HepG2 (cell line): ENCODE results near the gene PLXNB2. TPM values are rescaled to one million over a fixed set of nuclear protein-coding genes. Genes with fewer than 3 reads are reported as not detected.

Source experiments
- ATF7 ChIP-seq, 2 experiments: fragments of 450-650 bp in 1 of 2; sonication (generic) in 1 of 2; formaldehyde crosslinking in 1 of 2; IDR thresholded peaks; 2 replicates each; pipeline versions ENCODE4 v1.4.0 to v1.6.1; 2016 to 2020; ENCODE audit warnings: antibody characterized with exemption in 1 of 2, mild to moderate bottlenecking in 1 of 2, missing genetic modification reagents in 1 of 2
- CENPX ChIP-seq: sonication (generic); formaldehyde crosslinking; IDR thresholded peaks from 2 replicates; pipeline ENCODE4 v1.9.0; 2021; ENCODE audit warnings: mild to moderate bottlenecking, missing genetic modification reagents, moderate library complexity
- CTCF ChIP-seq: sonication (generic); formaldehyde crosslinking; IDR thresholded peaks from 2 replicates; pipeline ENCODE4 v1.5.0; 2020; ENCODE audit warnings: mild to moderate bottlenecking, missing genetic modification reagents, moderate library complexity
- FUBP1 ChIP-seq: sonication (generic); formaldehyde crosslinking; IDR thresholded peaks from 2 replicates; pipeline ENCODE4 v1.5.1; 2020; ENCODE audit warnings: missing genetic modification reagents, mild to moderate bottlenecking, borderline replicate concordance
- GABPA ChIP-seq, 2 experiments: IDR thresholded peaks; 2 replicates each; pipeline ENCODE4 v1.6.1; 2011 to 2016; ENCODE audit warnings: low read depth in 2 of 2, low read length in 1 of 2, missing biosample characterization in 1 of 2, missing genetic modification characterization in 1 of 2
- JUN ChIP-seq: sonication (generic); formaldehyde crosslinking; IDR thresholded peaks from 2 replicates; pipeline ENCODE4 v1.4.0; 2020; ENCODE audit warnings: mild to moderate bottlenecking, missing genetic modification reagents
- MATR3 ChIP-seq: sonication (generic); formaldehyde crosslinking; IDR thresholded peaks from 2 replicates; pipeline ENCODE4 v1.4.0; 2020; ENCODE audit warnings: missing genetic modification reagents
- TBX2 ChIP-seq: sonication (generic); formaldehyde crosslinking; IDR thresholded peaks from 2 replicates; pipeline ENCODE4 v1.5.0; 2020; ENCODE audit warnings: missing genetic modification reagents, mild to moderate bottlenecking, borderline replicate concordance
- TRAFD1 ChIP-seq: sonication (generic); formaldehyde crosslinking; IDR thresholded peaks from 2 replicates; pipeline ENCODE4 v1.5.1; 2020; ENCODE audit warnings: missing genetic modification reagents, mild to moderate bottlenecking, borderline replicate concordance
- ZBTB39 ChIP-seq: sonication (generic); formaldehyde crosslinking; IDR thresholded peaks from 2 replicates; pipeline ENCODE4 v1.5.0; 2020; ENCODE audit warnings: missing genetic modification reagents
- ZFP62 ChIP-seq: sonication (generic); formaldehyde crosslinking; IDR thresholded peaks from 2 replicates; pipeline ENCODE4 v1.4.0; 2020; ENCODE audit warnings: missing genetic modification reagents
- ZFP90 ChIP-seq: sonication (generic); formaldehyde crosslinking; IDR thresholded peaks from 2 replicates; pipeline ENCODE4 v1.8.0; 2022; ENCODE audit warnings: missing genetic modification reagents, mild to moderate bottlenecking, inconsistent platforms, borderline replicate concordance
- ZFYVE20 ChIP-seq: sonication (generic); formaldehyde crosslinking; IDR thresholded peaks from 2 replicates; pipeline ENCODE4 v1.8.0; 2023; ENCODE audit warnings: low read depth, mild to moderate bottlenecking, moderate library complexity, missing genetic modification reagents, borderline replicate concordance
- ZNF598 ChIP-seq: sonication (generic); formaldehyde crosslinking; IDR thresholded peaks from 2 replicates; pipeline ENCODE4 v1.5.1; 2020; ENCODE audit warnings: mild to moderate bottlenecking, missing genetic modification reagents, borderline replicate concordance
- ZNF614 ChIP-seq: IDR thresholded peaks from 2 replicates; pipeline ENCODE4 v1.6.1; 2018; ENCODE audit warnings: missing biosample characterization, missing genetic modification reagents, inconsistent platforms, borderline replicate concordance
- ZNF746 ChIP-seq: sonication (generic); formaldehyde crosslinking; IDR thresholded peaks from 2 replicates; pipeline ENCODE4 v1.8.0; 2022; ENCODE audit warnings: mild to moderate bottlenecking, missing genetic modification reagents
- polyA plus RNA-seq, 8 experiments: library from polyadenylated mRNA; depleted of rRNA in 3 of 8; stranded (reverse) in 7 of 8; unstranded in 1 of 8; fragments of >200 nt; fragmentation: Illumina TruSeq in 4 of 8; extraction: Trizol in 4 of 8; gene quantifications; 2 replicates each; pipeline versions ENCODE4 v1.2.1 to v1.2.3, GENCODE V29; 2011 to 2016; ENCODE audit warnings: low read depth in 4 of 8, missing spikeins in 1 of 8, mixed read lengths in 1 of 8; ENCODE audit not compliant: insufficient read depth in 1 of 8
- total RNA-seq, 5 experiments: library from RNA; depleted of rRNA; stranded (reverse); fragments of >200 nt; fragmentation: Illumina TruSeq; extraction: Trizol; gene quantifications; 2 replicates each; pipeline ENCODE4 v1.2.3, GENCODE V29; 2016; ENCODE audit warnings: low read depth in 1 of 5
- TF ChIP-seq, protein P1 (sequence below): sonication (generic); formaldehyde crosslinking; IDR thresholded peaks from 2 replicates; pipeline ENCODE4 v1.8.0; 2022; ENCODE audit warnings: mild to moderate bottlenecking, missing genetic modification reagents; ENCODE audit not compliant: insufficient replicate concordance

The PLXNB2 gene
- total and polyA plus RNA-seq, 2 of the 13 experiments (the other 11 are each of a cell fraction or from before 2014, with no cell fraction given): 32.6 to 68.9 TPM

DNA sequence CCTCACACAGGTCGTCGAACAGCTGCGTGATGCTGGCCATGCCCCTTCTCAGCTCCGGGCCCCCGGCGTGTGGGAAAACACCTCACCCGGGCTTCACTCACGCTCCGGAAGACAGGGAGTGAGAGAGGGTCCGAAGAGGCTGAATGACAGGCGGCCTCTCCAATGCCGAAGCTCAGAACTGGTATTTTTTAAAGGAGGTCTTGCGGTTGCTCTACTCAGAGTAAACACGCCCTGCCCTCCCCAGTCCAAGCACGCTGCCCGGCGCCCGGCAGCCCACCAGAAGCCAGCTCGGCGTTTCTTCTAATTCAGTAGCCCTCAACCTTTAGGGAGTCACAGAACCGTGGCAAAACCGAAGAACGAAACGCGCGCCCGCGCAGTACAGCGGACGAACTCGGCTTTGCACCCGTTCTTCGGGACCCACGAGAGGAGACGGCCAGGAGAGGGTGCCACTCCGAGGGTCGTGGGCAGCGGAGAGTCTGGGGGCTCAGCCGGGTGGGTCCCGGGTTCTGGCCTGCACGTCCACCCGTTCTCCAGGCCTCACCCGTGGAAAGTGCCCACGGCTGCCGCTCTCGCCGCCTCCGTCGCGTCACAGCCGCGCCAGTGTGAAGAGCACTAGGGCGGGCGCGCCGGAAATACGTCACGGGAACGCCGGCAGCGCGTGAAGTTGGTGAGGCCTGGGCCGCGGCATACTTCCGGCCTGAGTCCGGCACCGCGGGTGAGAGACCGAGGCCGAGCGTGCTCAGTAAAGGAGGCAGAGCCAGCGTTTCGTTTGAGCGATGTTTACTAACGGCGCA, 62.8 kb downstream of the PLXNB2 start, which contains the start of gene TUBGCP6 (continued):
- TF ChIP-seq ZFP90 (CRISPR knock-in tag) (peak; percentile 62; the same call in 1 of the 2 replicates), ZBTB39 (CRISPR knock-in tag) (no peak; the same call in 1 of the 2 replicates), ZNF598 (CRISPR knock-in tag) (0 out of 2 replicates have a peak, but pooled peaks have one; percentile 74), ATF7 (IDR thresholded peaks at IDR 0.05) (no peak), ATF7 (CRISPR knock-in tag; IDR thresholded peaks at IDR 0.05) (peak; percentile 56; the same call in 1 of the 2 replicates), FUBP1 (CRISPR knock-in tag) (0 out of 2 replicates have a peak, but pooled peaks have one; percentile 88), MATR3 (CRISPR knock-in tag) (no peak), GABPA (IDR thresholded peaks at IDR 0.05; ENCODE audit: low read depth, low read length) (peak; percentile 99), GABPA (CRISPR knock-in tag; IDR thresholded peaks at IDR 0.05; ENCODE audit: low read depth) (peak; percentile 98), TBX2 (CRISPR knock-in tag) (peak; percentile 75), CTCF (CRISPR knock-in tag) (peak; percentile 43; the same call in 1 of the 2 replicates), ZNF746 (CRISPR knock-in tag) (no peak), CENPX (CRISPR knock-in tag) (no peak), JUN (CRISPR knock-in tag) (peak; percentile 74; the same call in 1 of the 2 replicates), ZFP62 (0 out of 2 replicates have a peak, but pooled peaks have one; percentile 52), TRAFD1 (CRISPR knock-in tag) (no peak), ZFYVE20 (CRISPR knock-in tag) (no peak; the same call in 1 of the 2 replicates), ZNF614 (peak; percentile 79; the same call in 1 of the 2 replicates)
- TF ChIP-seq, protein P1, sequence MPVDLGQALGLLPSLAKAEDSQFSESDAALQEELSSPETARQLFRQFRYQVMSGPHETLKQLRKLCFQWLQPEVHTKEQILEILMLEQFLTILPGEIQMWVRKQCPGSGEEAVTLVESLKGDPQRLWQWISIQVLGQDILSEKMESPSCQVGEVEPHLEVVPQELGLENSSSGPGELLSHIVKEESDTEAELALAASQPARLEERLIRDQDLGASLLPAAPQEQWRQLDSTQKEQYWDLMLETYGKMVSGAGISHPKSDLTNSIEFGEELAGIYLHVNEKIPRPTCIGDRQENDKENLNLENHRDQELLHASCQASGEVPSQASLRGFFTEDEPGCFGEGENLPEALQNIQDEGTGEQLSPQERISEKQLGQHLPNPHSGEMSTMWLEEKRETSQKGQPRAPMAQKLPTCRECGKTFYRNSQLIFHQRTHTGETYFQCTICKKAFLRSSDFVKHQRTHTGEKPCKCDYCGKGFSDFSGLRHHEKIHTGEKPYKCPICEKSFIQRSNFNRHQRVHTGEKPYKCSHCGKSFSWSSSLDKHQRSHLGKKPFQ: peak; percentile 50
